GM23338 (cell line): ENCODE data around the gene ANKS1B. TPM values are rescaled to one million over a fixed set of nuclear protein-coding genes. Genes with fewer than 3 reads are reported as not detected.

Experiments
- ATAC-seq: fragments of 200-7000 bp; cut with Tn5 transposase; 3 replicates; pipeline ENCODE4 v1.9.1; 2020
- DNase-seq: peaks from one replicate; pipeline ENCODE4 v3.0.0-alpha.2; 2015; ENCODE audit warnings: low spot score
- H2AFZ ChIP-seq: fragments of 200-600 bp; sonication (generic); 2 replicates; pipeline ENCODE4 v1.8.0; 2016; ENCODE audit warnings: antibody characterized with exemption, mild to moderate bottlenecking, moderate library complexity
- H3F3A ChIP-seq: fragments of 200-600 bp; sonication (generic); replicated peaks from 2 replicates; pipeline ENCODE4 v1.8.0; 2017; ENCODE audit warnings: antibody characterized with exemption, mixed run types, low read depth
- H3K27ac ChIP-seq: fragments of 200-600 bp; sonication (generic); 2 replicates; pipeline ENCODE4 v1.6.1; 2016; ENCODE audit warnings: low read depth
- H3K27me3 ChIP-seq: fragments of 200-600 bp; sonication (generic); 2 replicates; pipeline ENCODE4 v1.8.0; 2016; ENCODE audit warnings: mild to moderate bottlenecking, mixed run types, moderate library complexity; ENCODE audit not compliant: insufficient read depth
- H3K36me3 ChIP-seq: fragments of 200-600 bp; sonication (generic); 2 replicates; pipeline ENCODE4 v1.8.0; 2016; ENCODE audit warnings: mild to moderate bottlenecking; ENCODE audit not compliant: insufficient read depth
- H3K4me1 ChIP-seq: fragments of 200-600 bp; sonication (generic); 2 replicates; pipeline ENCODE4 v1.8.0; 2016; ENCODE audit warnings: mild to moderate bottlenecking, moderate library complexity; ENCODE audit not compliant: insufficient read depth
- H3K4me2 ChIP-seq: fragments of 200-600 bp; sonication (generic); 2 replicates; pipeline ENCODE4 v1.7.1; 2017; ENCODE audit warnings: mixed run types
- H3K4me3 ChIP-seq: fragments of 200-600 bp; sonication (generic); 2 replicates; pipeline ENCODE4 v1.6.1; 2016; ENCODE audit warnings: mixed run types
- H3K79me2 ChIP-seq: fragments of 200-600 bp; sonication (generic); replicated peaks from 2 replicates; pipeline ENCODE4 v1.8.0; 2017; ENCODE audit warnings: mild to moderate bottlenecking; ENCODE audit not compliant: insufficient read depth
- H3K9me2 ChIP-seq: fragments of 200-600 bp; sonication (generic); 2 replicates; pipeline ENCODE4 v1.8.0; 2017; ENCODE audit not compliant: insufficient read depth
- H4K20me1 ChIP-seq: fragments of 200-600 bp; sonication (generic); replicated peaks from 2 replicates; pipeline ENCODE4 v1.8.0; 2017; ENCODE audit warnings: mild to moderate bottlenecking; ENCODE audit not compliant: insufficient read depth
- H3K27ac Mint-ChIP-seq: 2 replicates; pipeline ENCODE4 v1.8.0; 2020; ENCODE audit warnings: inconsistent platforms, mild to moderate bottlenecking, moderate library complexity, mixed read lengths
- H3K27me3 Mint-ChIP-seq: 3 replicates; pipeline ENCODE4 v1.8.0; 2022; ENCODE audit warnings: low read depth, mild to moderate bottlenecking, moderate library complexity, mixed read lengths, inconsistent platforms; ENCODE audit not compliant: insufficient read depth, poor library complexity
- H3K36me3 Mint-ChIP-seq: 3 replicates; pipeline ENCODE4 v1.8.0; 2021; ENCODE audit warnings: low read depth, mild to moderate bottlenecking, inconsistent platforms, moderate library complexity, mixed read lengths
- H3K4me1 Mint-ChIP-seq: 3 replicates; pipeline ENCODE4 v1.8.0; 2020; ENCODE audit warnings: mild to moderate bottlenecking, inconsistent platforms, mixed read lengths
- H3K4me3 Mint-ChIP-seq: 3 replicates; pipeline ENCODE4 v1.8.0; 2021; ENCODE audit warnings: moderate library complexity, mild to moderate bottlenecking, inconsistent platforms, mixed read lengths
- H3K9me3 Mint-ChIP-seq: 3 replicates; pipeline ENCODE4 v1.8.0; 2020; ENCODE audit warnings: moderate library complexity, mild to moderate bottlenecking, inconsistent platforms, mixed read lengths
- EZH2 ChIP-seq: fragments of 200-600 bp; sonication (generic); IDR thresholded peaks from one replicate; pipeline ENCODE4 v1.8.0; 2017; ENCODE audit warnings: antibody characterized with exemption, mild to moderate bottlenecking, low read depth; ENCODE audit not compliant: unreplicated experiment
- EZH2phosphoT487 ChIP-seq: fragments of 200-600 bp; sonication (generic); IDR thresholded peaks from one replicate; pipeline ENCODE4 v1.8.1; 2018; ENCODE audit warnings: antibody characterized with exemption; ENCODE audit not compliant: unreplicated experiment
- JUNB ChIP-seq: IDR thresholded peaks from one replicate; pipeline ENCODE4 v1.6.1; 2016; ENCODE audit warnings: antibody characterized with exemption; ENCODE audit not compliant: unreplicated experiment
- NANOG ChIP-seq: IDR thresholded peaks from 2 replicates; pipeline ENCODE4 v1.6.1; 2016; ENCODE audit warnings: antibody characterized with exemption, borderline replicate concordance
- POLR2AphosphoS5 ChIP-seq: IDR thresholded peaks from 2 replicates; pipeline ENCODE4 v1.6.1; 2016; ENCODE audit warnings: antibody characterized with exemption, low read depth
- STAT1 ChIP-seq: IDR thresholded peaks from one replicate; pipeline ENCODE4 v1.6.1; 2016; ENCODE audit warnings: antibody characterized with exemption; ENCODE audit not compliant: unreplicated experiment
- polyA plus RNA-seq: library from polyadenylated mRNA; unstranded; fragments of >200 nt; fragmentation: Nextera tagmentation; extraction: Ambion mirVana; gene quantifications from 2 replicates; pipeline ENCODE4 v1.2.1, GENCODE V29; 2016
- total RNA-seq: library from RNA; depleted of rRNA; stranded (reverse); fragments of >200 nt; shearing (Covaris generic); gene quantifications from 2 replicates; pipeline ENCODE4 v1.2.3, GENCODE V29; 2014
- TF ChIP-seq, protein P1 (sequence below): IDR thresholded peaks from one replicate; pipeline ENCODE4 v1.6.1; 2018; ENCODE audit warnings: antibody characterized with exemption; ENCODE audit not compliant: unreplicated experiment

Gene ANKS1B
- total and polyA plus RNA-seq, 2 experiments from 2014 or later = 4.3 to 5.8 TPM

DNA sequence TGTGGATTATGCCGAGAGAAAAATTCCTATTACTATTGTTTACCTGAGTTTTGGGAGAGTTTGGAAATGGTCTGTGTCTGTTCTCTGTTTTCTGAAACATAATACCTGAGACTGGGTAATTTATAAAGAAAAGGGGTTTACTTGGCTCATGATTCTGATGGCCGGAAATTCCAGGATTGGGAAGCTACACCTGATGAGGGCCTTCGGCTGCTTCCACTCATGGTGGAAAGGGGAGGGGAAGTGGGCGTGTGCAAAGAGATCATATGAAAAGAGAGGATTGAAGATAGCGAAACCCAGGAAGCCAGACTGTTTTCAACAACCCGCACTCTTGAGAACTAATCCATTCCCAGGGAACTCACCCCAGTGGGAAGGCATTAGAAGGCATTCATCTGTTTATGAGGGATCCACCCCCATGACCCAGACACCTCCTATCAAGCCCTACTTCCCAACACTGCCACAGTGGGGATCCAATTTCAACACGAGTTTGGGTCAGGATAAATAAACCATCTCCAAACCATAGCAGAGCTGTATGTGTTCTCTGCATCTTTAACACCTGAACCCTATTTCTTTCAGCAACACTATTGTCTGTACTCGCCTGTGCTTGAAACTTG lies 1288.6 kb downstream of the ANKS1B start:
- peaks cover 7% of the 10 kb centered on the region for H3K27me3 Mint-ChIP-seq

DNA sequence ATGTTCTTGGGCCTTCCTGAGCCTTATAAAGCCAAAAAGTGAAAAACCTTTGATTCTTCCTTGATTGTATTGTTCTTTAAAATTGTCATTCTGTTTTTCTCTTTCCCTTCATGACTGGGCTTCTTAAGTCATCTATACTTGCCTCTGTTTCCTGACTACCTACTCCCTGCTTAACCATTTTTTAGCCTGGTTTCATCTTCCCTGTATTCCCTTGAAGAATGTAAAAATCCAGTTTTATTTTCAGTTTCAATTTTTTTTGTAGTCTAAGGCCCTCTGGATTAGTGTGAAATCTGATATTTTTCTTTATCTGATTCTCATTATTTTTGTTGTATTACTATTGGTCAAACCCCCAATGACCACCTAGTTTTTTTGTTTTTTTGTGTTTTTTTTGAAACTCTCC lies 1293.4 kb downstream of the ANKS1B start:
- no peak for DNase-seq
- H3K9me3 Mint-ChIP-seq = no peaks in the 10 kb centered on the region
- TF ChIP-seq EZH2phosphoT487 (no peak), POLR2AphosphoS5 (no peak), EZH2 (no peak), JUNB (no peak)
- TF ChIP-seq, protein P1, sequence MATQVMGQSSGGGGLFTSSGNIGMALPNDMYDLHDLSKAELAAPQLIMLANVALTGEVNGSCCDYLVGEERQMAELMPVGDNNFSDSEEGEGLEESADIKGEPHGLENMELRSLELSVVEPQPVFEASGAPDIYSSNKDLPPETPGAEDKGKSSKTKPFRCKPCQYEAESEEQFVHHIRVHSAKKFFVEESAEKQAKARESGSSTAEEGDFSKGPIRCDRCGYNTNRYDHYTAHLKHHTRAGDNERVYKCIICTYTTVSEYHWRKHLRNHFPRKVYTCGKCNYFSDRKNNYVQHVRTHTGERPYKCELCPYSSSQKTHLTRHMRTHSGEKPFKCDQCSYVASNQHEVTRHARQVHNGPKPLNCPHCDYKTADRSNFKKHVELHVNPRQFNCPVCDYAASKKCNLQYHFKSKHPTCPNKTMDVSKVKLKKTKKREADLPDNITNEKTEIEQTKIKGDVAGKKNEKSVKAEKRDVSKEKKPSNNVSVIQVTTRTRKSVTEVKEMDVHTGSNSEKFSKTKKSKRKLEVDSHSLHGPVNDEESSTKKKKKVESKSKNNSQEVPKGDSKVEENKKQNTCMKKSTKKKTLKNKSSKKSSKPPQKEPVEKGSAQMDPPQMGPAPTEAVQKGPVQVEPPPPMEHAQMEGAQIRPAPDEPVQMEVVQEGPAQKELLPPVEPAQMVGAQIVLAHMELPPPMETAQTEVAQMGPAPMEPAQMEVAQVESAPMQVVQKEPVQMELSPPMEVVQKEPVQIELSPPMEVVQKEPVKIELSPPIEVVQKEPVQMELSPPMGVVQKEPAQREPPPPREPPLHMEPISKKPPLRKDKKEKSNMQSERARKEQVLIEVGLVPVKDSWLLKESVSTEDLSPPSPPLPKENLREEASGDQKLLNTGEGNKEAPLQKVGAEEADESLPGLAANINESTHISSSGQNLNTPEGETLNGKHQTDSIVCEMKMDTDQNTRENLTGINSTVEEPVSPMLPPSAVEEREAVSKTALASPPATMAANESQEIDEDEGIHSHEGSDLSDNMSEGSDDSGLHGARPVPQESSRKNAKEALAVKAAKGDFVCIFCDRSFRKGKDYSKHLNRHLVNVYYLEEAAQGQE = no peak

More for the DNA sequence above, 1288.6 kb downstream of the ANKS1B start:
- Mint-ChIP-seq H3K36me3 (no peaks in the 10 kb centered on the region), H3K9me3 (no peaks in the 10 kb centered on the region), H3K4me3 (peak overlapping the region; percentile 55), H3K27ac (peak overlapping the region; percentile 88), H3K4me1 (peaks cover 25% of the 10 kb centered on the region)
- H3K79me2 ChIP-seq = no peaks in the 10 kb centered on the region
- peak; percentile 37 for DNase-seq
- H3K4me1 ChIP-seq = peaks cover 16% of the 10 kb centered on the region
- no peak for TF ChIP-seq POLR2AphosphoS5
- TF ChIP-seq STAT1 = no peak
- 0 out of 2 replicates have a peak, but pooled peaks have one; percentile 8 for TF ChIP-seq NANOG
- TF ChIP-seq, protein P1 = no peak
- H3K4me3 ChIP-seq = peak overlapping the region; percentile 29
- H2AFZ ChIP-seq = no peak overlapping the region
- peak overlapping the region; percentile 67 for H3K4me2 ChIP-seq
- H3K27me3 ChIP-seq = no peaks in the 10 kb centered on the region
- H4K20me1 ChIP-seq = no peaks in the 10 kb centered on the region
- H3K36me3 ChIP-seq = no peaks in the 10 kb centered on the region; the same call in 1 of the 2 replicates
- H3K9me2 ChIP-seq = no peaks in the 10 kb centered on the region
- no peaks in the 10 kb centered on the region for H3F3A ChIP-seq
- ATAC-seq = peak; percentile 90
- peak overlapping the region; percentile 52; the same call in 1 of the 2 replicates for H3K27ac ChIP-seq

More for the DNA sequence above, 1293.4 kb downstream of the ANKS1B start:
- H3K4me3 ChIP-seq = no peak overlapping the region
- Mint-ChIP-seq H3K27me3 (peaks cover 5% of the 10 kb centered on the region), H3K4me1 (peaks cover 10% of the 10 kb centered on the region), H3K27ac (no peak overlapping the region), H3K36me3 (no peaks in the 10 kb centered on the region; the same call in 2 of the 3 replicates), H3K4me3 (no peak overlapping the region)
- ATAC-seq = no peak
- H3K4me2 ChIP-seq = no peak overlapping the region
- H2AFZ ChIP-seq = no peak overlapping the region
- H3K79me2 ChIP-seq = no peaks in the 10 kb centered on the region
- H4K20me1 ChIP-seq = no peaks in the 10 kb centered on the region
- H3K36me3 ChIP-seq = no peaks in the 10 kb centered on the region
- no peaks in the 10 kb centered on the region for H3K27me3 ChIP-seq
- H3K9me2 ChIP-seq = no peaks in the 10 kb centered on the region
- H3F3A ChIP-seq = no peaks in the 10 kb centered on the region
- H3K4me1 ChIP-seq = peaks cover 11% of the 10 kb centered on the region
- no peak overlapping the region for H3K27ac ChIP-seq
